SK-N-SH (cell line): ENCODE data around the gene SPRYD3. TPM values are rescaled to one million over a fixed set of nuclear protein-coding genes. Genes with fewer than 3 reads are reported as not detected.

Experiments used
- CTCF ChIA-PET: fragments of 300-600, 350-600 bp; formaldehyde crosslinking; extraction: SDS; loops from one replicate; lab custom pipeline; 2021; lab: Yijun Ruan, JAX
- POLR2A ChIA-PET: fragments of 350-600 bp; sonication (Branson Sonifier 250); formaldehyde crosslinking; extraction: SDS; loops from one replicate; lab custom pipeline; 2020; ENCODE audit warnings: antibody characterized with exemption, inconsistent platforms; lab: Yijun Ruan, JAX
- DNase-seq: peaks from one replicate; pipeline ENCODE4 v3.0.0; 2012
- H2AFZ ChIP-seq: fragments of 200-600 bp; sonication (generic); 2 replicates; pipeline ENCODE4 v1.8.1; 2016; ENCODE audit warnings: antibody characterized with exemption, mild to moderate bottlenecking, low read depth
- H3F3A ChIP-seq: fragments of 200-600 bp; sonication (generic); replicated peaks from 2 replicates; pipeline ENCODE3; 2016; ENCODE audit warnings: antibody characterized with exemption, mild to moderate bottlenecking; ENCODE audit not compliant: insufficient read depth
- H3K27ac ChIP-seq, 2 experiments: fragments of 200-500 bp in 1 of 2; fragments of 200-600 bp in 1 of 2; sonication (Bioruptor generic) in 1 of 2; sonication (generic), shearing (Covaris generic) in 1 of 2; 2 replicates each; pipeline versions ENCODE4 v1.5.1 to v1.6.1; 2014 to 2016; ENCODE audit warnings: low read depth in 2 of 2, inconsistent platforms in 1 of 2, low read length in 1 of 2, mild to moderate bottlenecking in 1 of 2, mixed read lengths in 1 of 2
- H3K27me3 ChIP-seq: fragments of 200-600 bp; sonication (generic), shearing (Covaris generic); 2 replicates; pipeline ENCODE4 v1.6.1; 2016; ENCODE audit warnings: mixed run types; ENCODE audit not compliant: insufficient read depth
- H3K36me3 ChIP-seq, 2 experiments: fragments of 200-500 bp in 1 of 2; fragments of 200-600 bp in 1 of 2; sonication (Bioruptor generic) in 1 of 2; sonication (generic) in 1 of 2; replicated peaks in 1 of 2; 2 replicates each; pipeline versions ENCODE3 to v1.5.1; 2014 to 2016; ENCODE audit warnings: low read length in 1 of 2, mild to moderate bottlenecking in 1 of 2; ENCODE audit not compliant: insufficient read depth in 2 of 2, control insufficient read depth in 1 of 2
- H3K4me1 ChIP-seq, 2 experiments: fragments of 200-500 bp in 1 of 2; fragments of 200-600 bp in 1 of 2; sonication (Bioruptor generic) in 1 of 2; sonication (generic), shearing (Covaris generic) in 1 of 2; 2 replicates each; pipeline versions ENCODE4 v1.5.1 to v1.6.1; 2014 to 2016; ENCODE audit warnings: low read depth in 1 of 2, low read length in 1 of 2, mixed run types in 1 of 2; ENCODE audit not compliant: insufficient read depth in 2 of 2, control insufficient read depth in 1 of 2
- H3K4me2 ChIP-seq: fragments of 200-600 bp; sonication (generic), shearing (Covaris generic); 2 replicates; pipeline ENCODE4 v1.6.1; 2017; ENCODE audit warnings: mixed run types
- H3K4me3 ChIP-seq, 2 experiments: fragments of 200-500 bp in 1 of 2; fragments of 200-600 bp in 1 of 2; sonication (Bioruptor generic) in 1 of 2; sonication (generic), shearing (Covaris generic) in 1 of 2; 2 replicates each; pipeline versions ENCODE4 v1.5.1 to v1.8.1; 2014 to 2016; ENCODE audit warnings: low read depth in 2 of 2, inconsistent platforms in 1 of 2, low read length in 1 of 2, mild to moderate bottlenecking in 1 of 2, mixed read lengths in 1 of 2, moderate library complexity in 1 of 2
- H3K79me2 ChIP-seq: fragments of 200-600 bp; sonication (generic); 2 replicates; pipeline ENCODE4 v1.8.1; 2017; ENCODE audit warnings: mild to moderate bottlenecking; ENCODE audit not compliant: insufficient read depth
- H3K9ac ChIP-seq: fragments of 200-600 bp; sonication (generic); 2 replicates; pipeline ENCODE4 v1.6.1; 2017; ENCODE audit warnings: mixed run types
- H3K9me2 ChIP-seq: fragments of 200-600 bp; sonication (generic); 2 replicates; pipeline ENCODE4 v1.6.1; 2017; ENCODE audit warnings: mixed run types
- H3K9me3 ChIP-seq: fragments of 200-600 bp; sonication (generic); 2 replicates; pipeline ENCODE4 v1.6.1; 2017; ENCODE audit warnings: mixed run types, mild to moderate bottlenecking, moderate library complexity
- H4K20me1 ChIP-seq: fragments of 200-600 bp; sonication (generic); 2 replicates; pipeline ENCODE4 v1.6.1; 2017; ENCODE audit warnings: mild to moderate bottlenecking, mixed run types; ENCODE audit not compliant: insufficient read depth
- CHD2 ChIP-seq: fragments of 150-350 bp; IDR thresholded peaks from 2 replicates; pipeline ENCODE4 v1.6.1; 2018; ENCODE audit warnings: low read length; ENCODE audit not compliant: partially characterized antibody
- EP300 ChIP-seq, 2 experiments: IDR thresholded peaks; 2 replicates each; pipeline versions ENCODE4 v1.4.0 to v1.6.1; 2012; ENCODE audit warnings: borderline replicate concordance in 1 of 2, low read depth in 1 of 2, low read length in 1 of 2
- FOXJ3 ChIP-seq: sonication (generic); formaldehyde crosslinking; IDR thresholded peaks from 2 replicates; pipeline ENCODE4 v1.5.1; 2020; ENCODE audit warnings: mild to moderate bottlenecking, missing genetic modification reagents
- GABPA ChIP-seq: IDR thresholded peaks from 2 replicates; pipeline ENCODE4 v1.4.0; 2012; ENCODE audit warnings: low read depth, mild to moderate bottlenecking
- MEF2A ChIP-seq: IDR thresholded peaks from 2 replicates; pipeline ENCODE4 v1.4.0; 2012; ENCODE audit warnings: low read depth, borderline replicate concordance
- MXI1 ChIP-seq: IDR thresholded peaks from 2 replicates; pipeline ENCODE4 v1.6.1; 2012; ENCODE audit warnings: mild to moderate bottlenecking, low read depth, low read length, improper control_type of control experiment
- NFIC ChIP-seq: IDR thresholded peaks from 2 replicates; pipeline ENCODE4 v1.4.0; 2012; ENCODE audit warnings: borderline replicate concordance
- POLR2AphosphoS5 ChIP-seq: IDR thresholded peaks from 2 replicates; pipeline ENCODE4 v1.6.1; 2012; ENCODE audit warnings: low read depth, low read length
- RAD21 ChIP-seq: IDR thresholded peaks from 2 replicates; pipeline ENCODE4 v1.6.1; 2012; ENCODE audit warnings: mild to moderate bottlenecking, low read length
- RXRA ChIP-seq: IDR thresholded peaks from 2 replicates; pipeline ENCODE4 v1.4.0; 2012; ENCODE audit warnings: low read depth, mild to moderate bottlenecking, borderline replicate concordance
- SMC3 ChIP-seq: IDR thresholded peaks from 2 replicates; pipeline ENCODE4 v1.6.1; 2012; ENCODE audit warnings: low read depth, low read length, improper control_type of control experiment
- TAF1 ChIP-seq: IDR thresholded peaks from 2 replicates; pipeline ENCODE4 v1.6.1; 2012; ENCODE audit warnings: low read depth, mild to moderate bottlenecking, low read length, moderate library complexity, borderline replicate concordance
- TEAD4 ChIP-seq: IDR thresholded peaks from 2 replicates; pipeline ENCODE4 v1.4.0; 2012; ENCODE audit warnings: mild to moderate bottlenecking, borderline replicate concordance; ENCODE audit not compliant: insufficient read depth
- WGBS: methylation state at CpG from one replicate; pipeline ENCODE4 v1.1.6; 2017; ENCODE audit warnings: low lambda C conversion rate; 5-methylcytosine and 5-hydroxymethylcytosine counted together
- polyA plus RNA-seq, 3 experiments: library from polyadenylated mRNA; depleted of rRNA; stranded (reverse); fragments of >200 nt; gene quantifications; 2 replicates each; pipeline ENCODE4 v1.2.3, GENCODE V29; 2012
- TF ChIP-seq, protein P1 (sequence below): IDR thresholded peaks from 2 replicates; pipeline ENCODE4; 2012
- TF ChIP-seq, protein P2 (sequence below): IDR thresholded peaks from 2 replicates; pipeline ENCODE4 v1.4.0; 2012; ENCODE audit warnings: low read depth
- TF ChIP-seq, protein P3 (sequence below): fragments of 150-350 bp; IDR thresholded peaks from 2 replicates; pipeline ENCODE4 v1.6.1; 2016; ENCODE audit warnings: mild to moderate bottlenecking, low read depth, low read length
- TF ChIP-seq, protein P4 (sequence below): fragments of 200-600 bp; sonication (generic); IDR thresholded peaks from 2 replicates; pipeline ENCODE4 v1.6.1; 2017; ENCODE audit warnings: antibody characterized with exemption, mild to moderate bottlenecking, moderate library complexity

SPRYD3 gene
- polyA plus RNA-seq, 1 of the 3 experiments (the other 2 are of a cell fraction): 20.3 TPM

DNA sequence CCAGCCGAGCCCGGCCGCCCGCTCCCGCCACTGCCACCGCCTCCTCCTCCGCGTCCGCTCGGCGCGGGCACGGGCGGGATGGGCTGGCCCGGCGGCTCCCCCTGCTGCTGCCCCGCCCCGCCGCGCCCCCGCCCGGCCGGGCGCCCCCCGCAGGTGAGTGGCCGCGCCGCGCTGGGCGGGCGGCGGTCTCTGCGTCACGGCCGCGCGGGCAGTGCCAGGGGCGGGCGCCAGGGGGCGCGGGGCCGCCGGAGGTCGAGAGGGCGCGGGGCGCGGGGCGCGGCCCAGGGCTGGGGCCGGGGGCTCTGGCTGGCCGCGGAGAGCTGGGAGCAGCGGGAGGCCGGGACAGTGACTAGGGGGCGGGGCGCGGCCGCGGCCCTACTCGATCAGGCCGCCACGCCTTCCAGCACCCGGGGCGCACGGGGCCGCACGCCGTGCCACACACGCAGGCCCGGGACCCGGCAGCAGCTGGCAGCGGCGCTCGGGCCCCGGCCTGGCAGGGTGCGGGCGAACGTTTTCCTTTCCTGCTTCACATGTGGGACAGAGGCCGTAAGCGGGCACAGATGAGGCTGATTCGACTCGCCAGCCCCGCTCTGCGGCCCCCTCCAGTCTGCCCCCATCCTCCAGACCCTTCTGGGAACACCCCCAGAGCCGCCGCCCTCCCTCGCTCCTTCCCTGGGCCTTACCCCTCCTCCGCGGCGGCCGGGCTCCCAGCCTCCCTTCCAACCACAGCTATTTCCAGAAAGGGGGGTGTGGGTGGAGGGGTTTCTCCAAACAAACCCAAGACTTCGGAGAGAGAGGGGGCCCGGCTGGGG, 31.8 kb downstream of the SPRYD3 start:
- TF ChIP-seq EP300 (IDR thresholded peaks at IDR 0.05; ENCODE audit: borderline replicate concordance in 1 of 2, low read depth in 1 of 2, low read length in 1 of 2) (peak in 1 of 2 experiments; percentile 53; a peak in 1 of 4 replicates), TEAD4 (no peak), MEF2A (no peak), CHD2 (no peak), TAF1 (peak; percentile 45; the same call in 1 of the 2 replicates), FOXJ3 (CRISPR knock-in tag) (no peak), RAD21 (no peak), MXI1 (peak; percentile 64), RXRA (0 out of 2 replicates have a peak, but pooled peaks have one; percentile 18), SMC3 (no peak), POLR2AphosphoS5 (peak; percentile 15; the same call in 1 of the 2 replicates), NFIC (0 out of 2 replicates have a peak, but pooled peaks have one; percentile 26), GABPA (no peak)
- TF ChIP-seq, protein P1, sequence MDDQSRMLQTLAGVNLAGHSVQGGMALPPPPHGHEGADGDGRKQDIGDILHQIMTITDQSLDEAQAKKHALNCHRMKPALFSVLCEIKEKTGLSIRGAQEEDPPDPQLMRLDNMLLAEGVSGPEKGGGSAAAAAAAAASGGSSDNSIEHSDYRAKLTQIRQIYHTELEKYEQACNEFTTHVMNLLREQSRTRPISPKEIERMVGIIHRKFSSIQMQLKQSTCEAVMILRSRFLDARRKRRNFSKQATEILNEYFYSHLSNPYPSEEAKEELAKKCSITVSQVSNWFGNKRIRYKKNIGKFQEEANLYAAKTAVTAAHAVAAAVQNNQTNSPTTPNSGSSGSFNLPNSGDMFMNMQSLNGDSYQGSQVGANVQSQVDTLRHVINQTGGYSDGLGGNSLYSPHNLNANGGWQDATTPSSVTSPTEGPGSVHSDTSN: no peak
- TF ChIP-seq, protein P2, sequence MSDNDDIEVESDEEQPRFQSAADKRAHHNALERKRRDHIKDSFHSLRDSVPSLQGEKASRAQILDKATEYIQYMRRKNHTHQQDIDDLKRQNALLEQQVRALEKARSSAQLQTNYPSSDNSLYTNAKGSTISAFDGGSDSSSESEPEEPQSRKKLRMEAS: peak; percentile 33
- TF ChIP-seq, protein P3, sequence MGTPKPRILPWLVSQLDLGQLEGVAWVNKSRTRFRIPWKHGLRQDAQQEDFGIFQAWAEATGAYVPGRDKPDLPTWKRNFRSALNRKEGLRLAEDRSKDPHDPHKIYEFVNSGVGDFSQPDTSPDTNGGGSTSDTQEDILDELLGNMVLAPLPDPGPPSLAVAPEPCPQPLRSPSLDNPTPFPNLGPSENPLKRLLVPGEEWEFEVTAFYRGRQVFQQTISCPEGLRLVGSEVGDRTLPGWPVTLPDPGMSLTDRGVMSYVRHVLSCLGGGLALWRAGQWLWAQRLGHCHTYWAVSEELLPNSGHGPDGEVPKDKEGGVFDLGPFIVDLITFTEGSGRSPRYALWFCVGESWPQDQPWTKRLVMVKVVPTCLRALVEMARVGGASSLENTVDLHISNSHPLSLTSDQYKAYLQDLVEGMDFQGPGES: no peak
- TF ChIP-seq, protein P4, sequence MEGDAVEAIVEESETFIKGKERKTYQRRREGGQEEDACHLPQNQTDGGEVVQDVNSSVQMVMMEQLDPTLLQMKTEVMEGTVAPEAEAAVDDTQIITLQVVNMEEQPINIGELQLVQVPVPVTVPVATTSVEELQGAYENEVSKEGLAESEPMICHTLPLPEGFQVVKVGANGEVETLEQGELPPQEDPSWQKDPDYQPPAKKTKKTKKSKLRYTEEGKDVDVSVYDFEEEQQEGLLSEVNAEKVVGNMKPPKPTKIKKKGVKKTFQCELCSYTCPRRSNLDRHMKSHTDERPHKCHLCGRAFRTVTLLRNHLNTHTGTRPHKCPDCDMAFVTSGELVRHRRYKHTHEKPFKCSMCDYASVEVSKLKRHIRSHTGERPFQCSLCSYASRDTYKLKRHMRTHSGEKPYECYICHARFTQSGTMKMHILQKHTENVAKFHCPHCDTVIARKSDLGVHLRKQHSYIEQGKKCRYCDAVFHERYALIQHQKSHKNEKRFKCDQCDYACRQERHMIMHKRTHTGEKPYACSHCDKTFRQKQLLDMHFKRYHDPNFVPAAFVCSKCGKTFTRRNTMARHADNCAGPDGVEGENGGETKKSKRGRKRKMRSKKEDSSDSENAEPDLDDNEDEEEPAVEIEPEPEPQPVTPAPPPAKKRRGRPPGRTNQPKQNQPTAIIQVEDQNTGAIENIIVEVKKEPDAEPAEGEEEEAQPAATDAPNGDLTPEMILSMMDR: no peak
- Histone ChIP-seq H3K4me2 (peak overlapping the region; percentile 99), H3K36me3 (peaks cover 5 to 7% of the 10 kb centered on the region in 2 experiments), H3K79me2 (peaks cover 37% of the 10 kb centered on the region), H3F3A (peaks cover 38% of the 10 kb centered on the region), H3K4me1 (peaks cover 29 to 63% of the 10 kb centered on the region in 2 experiments), H3K27me3 (no peaks in the 10 kb centered on the region), H2AFZ (no peak overlapping the region), H3K9ac (peak overlapping the region; percentile 76), H4K20me1 (no peaks in the 10 kb centered on the region), H3K4me3 (peak overlapping the region; percentile 73 to 75), H3K27ac (peak overlapping the region; percentile 95 to 98), H3K9me3 (no peaks in the 10 kb centered on the region), H3K9me2 (no peaks in the 10 kb centered on the region)
- ChIA-PET CTCF (interaction anchor here (0.7 to 13.8 kb wide), 27 partner anchors 10 to 628 kb away, joined by 3 to 182 read pairs (median 5); partner anchors contain the start of genes ATP5MC2, EIF4B, IGFBP6 and SOAT2), POLR2A (interaction anchor here (1.1 to 1.9 kb wide), 3 partner anchors 12 to 40 kb away, joined by 4 to 8 read pairs (median 6); no protein-coding TSS in a partner anchor)
- DNase-seq: peak; percentile 95
- 5% methylated on average over 7 of the region's 94 CpGs for WGBS
